ENCODE measurements around the gene PCNX2.

Gene PCNX2

DNA sequence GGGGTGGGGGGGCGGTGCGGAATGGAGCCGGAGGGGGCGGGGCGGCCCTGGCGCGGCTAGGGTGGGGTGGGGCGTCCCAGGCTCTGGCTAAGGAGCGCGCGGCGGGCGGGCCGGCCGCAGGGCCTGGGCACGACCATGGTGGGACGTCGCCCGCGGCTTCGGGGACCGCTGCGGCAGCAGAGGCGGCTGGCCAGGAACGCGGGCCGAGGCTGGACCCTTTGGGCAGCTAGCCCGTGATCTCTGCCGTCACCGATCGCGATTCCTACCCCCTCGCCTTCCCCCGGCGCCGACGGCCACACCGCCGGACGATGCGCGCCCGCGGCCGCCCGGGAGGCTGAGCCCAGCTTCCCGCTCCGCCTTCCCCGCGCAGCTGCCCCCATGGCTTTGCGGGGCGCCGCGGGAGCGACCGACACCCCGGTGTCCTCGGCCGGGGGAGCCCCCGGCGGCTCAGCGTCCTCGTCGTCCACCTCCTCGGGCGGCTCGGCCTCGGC, 32.2 kb upstream of the PCNX2 start, which contains the start of gene MAP3K21:
MAP3K21 (plus strand) TSS at position 74 of the 491 bp plus-strand sequence; CDS start at position 379, 305 bp downstream.
- Mint-ChIP-seq H3K27me3 (peaks cover 30% of the 10 kb centered on the region), H3K9me3 (no peaks in the 10 kb centered on the region), H3K4me3 (peak within 1 kb of the TSS; percentile 77), H3K27ac (peak within 1 kb of the TSS; percentile 36), H3K4me1 (ENCODE audit: low read depth) (peaks cover 7% of the 10 kb centered on the region), H3K36me3 (ENCODE audit: low read depth) (no peaks in the 10 kb centered on the region)

DNA sequence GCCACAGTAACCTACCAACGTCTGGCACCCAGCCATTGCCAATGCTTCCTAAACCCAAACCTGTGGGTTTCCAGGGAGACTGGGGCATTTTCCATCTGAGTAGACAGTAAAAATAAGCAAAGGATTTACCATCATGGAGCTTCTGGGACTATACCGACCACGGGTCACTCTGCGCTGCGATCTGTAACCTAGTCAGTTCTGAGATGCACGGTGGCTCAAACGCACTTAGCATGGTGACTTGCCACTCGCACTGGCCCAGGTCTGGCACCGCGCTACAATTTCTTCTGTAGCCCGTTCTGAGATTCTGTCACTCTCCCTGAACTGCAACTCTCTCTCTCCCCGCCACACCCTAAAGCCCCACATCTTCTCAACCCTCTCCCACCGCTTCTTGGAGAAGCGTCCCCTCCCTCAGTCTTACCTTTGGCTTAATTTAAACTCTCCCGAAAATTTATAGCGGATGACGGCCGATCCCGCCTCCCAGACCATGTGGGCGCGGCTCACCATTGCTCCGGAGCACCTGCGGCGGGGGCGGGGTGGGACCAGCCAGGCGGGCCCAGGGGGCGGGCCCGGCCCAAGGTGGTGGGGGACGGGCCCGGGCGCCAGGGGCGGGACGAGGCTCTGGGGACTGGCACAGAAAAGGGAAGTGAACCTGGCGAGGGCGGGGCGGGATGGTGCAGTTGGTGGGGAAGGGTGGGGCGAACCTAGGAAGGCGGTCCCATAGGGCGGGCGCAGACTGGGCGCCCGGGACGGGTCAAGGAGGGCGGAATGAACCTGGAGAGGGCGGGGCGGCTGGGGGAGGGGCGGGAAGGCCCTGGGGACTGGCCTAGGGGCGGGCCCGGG, 31.5 kb upstream of the PCNX2 start:
- peaks cover 25% of the 10 kb centered on the region for H3K27me3 Mint-ChIP-seq
- H3K9me3 Mint-ChIP-seq, result no peaks in the 10 kb centered on the region
- H3K27ac Mint-ChIP-seq, result peak overlapping the region; percentile 36
- H3K4me3 Mint-ChIP-seq, result peak overlapping the region; percentile 71
- peaks cover 7% of the 10 kb centered on the region for H3K4me1 Mint-ChIP-seq (ENCODE audit: low read depth)
- no peaks in the 10 kb centered on the region for H3K36me3 Mint-ChIP-seq (ENCODE audit: low read depth)

DNA sequence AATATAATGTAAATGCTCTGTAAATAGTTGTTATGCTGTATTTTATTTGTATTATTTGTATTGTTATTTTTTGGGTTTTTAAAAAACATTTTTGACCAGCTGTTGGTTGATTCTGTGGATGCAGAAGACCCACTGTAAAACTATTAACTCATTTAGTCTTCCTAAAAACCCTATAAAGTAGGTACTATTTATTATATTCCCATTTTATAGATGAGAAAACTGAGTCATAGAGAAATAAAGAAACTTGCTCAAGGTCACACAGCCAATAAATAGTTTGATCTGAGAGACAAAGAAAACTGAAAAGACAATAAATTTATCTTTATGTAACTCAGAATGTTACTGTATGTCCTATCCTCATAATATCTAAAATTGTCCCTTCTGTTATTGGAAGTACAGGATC, 30.8 kb upstream of the PCNX2 start:
- no peaks in the 10 kb centered on the region for H3K36me3 Mint-ChIP-seq (ENCODE audit: low read depth)
- H3K27ac Mint-ChIP-seq, result no peak overlapping the region
- H3K27me3 Mint-ChIP-seq, result peaks cover 23% of the 10 kb centered on the region
- H3K9me3 Mint-ChIP-seq, result no peaks in the 10 kb centered on the region
- H3K4me3 Mint-ChIP-seq, result no peak overlapping the region
- peaks cover 7% of the 10 kb centered on the region for H3K4me1 Mint-ChIP-seq (ENCODE audit: low read depth)

DNA sequence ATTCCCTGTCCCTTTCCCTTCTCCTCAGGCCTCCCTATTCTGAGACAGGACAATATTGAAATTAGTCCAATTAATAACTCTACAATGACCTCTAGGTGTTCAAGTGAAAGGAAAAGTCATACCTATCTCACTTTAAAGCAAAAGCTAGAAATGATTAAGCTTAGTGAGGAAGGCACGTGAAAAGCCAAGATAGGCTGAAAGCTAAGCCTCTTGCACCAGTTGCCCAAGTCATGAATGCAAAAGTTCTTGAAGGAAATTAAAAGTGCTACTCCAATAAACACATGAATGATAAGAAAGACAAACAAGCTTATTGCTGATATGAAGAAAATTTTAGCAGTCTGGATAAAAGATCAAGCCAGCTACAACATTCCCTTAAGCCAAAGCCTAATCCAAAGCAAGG, 28.2 kb upstream of the PCNX2 start:
- Mint-ChIP-seq H3K9me3 (no peaks in the 10 kb centered on the region), H3K4me1 (ENCODE audit: low read depth) (no peaks in the 10 kb centered on the region), H3K27me3 (peaks cover 13% of the 10 kb centered on the region), H3K4me3 (no peak overlapping the region), H3K27ac (no peak overlapping the region), H3K36me3 (ENCODE audit: low read depth) (no peaks in the 10 kb centered on the region)

DNA sequence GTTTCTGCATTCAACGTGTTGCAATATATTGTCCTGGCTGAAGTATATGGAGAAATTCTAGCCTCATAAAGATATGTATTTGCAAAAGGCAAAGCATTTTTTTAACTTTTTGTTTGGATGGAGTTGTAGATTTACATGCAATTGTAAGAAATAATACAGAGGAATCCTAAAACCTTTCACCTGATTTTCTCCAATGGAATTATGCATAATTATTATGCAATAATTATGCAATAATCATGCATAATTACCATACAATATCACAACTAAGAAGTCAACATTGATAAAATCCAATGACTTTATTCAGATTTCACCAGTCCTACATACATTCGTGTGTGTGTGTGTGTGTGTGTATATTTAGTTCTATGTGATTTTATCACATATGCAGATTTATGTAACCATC, 24.5 kb upstream of the PCNX2 start:
- no peak overlapping the region for H3K27ac Mint-ChIP-seq
- H3K36me3 Mint-ChIP-seq (ENCODE audit: low read depth), result no peaks in the 10 kb centered on the region
- H3K4me1 Mint-ChIP-seq (ENCODE audit: low read depth), result no peaks in the 10 kb centered on the region
- H3K9me3 Mint-ChIP-seq, result no peaks in the 10 kb centered on the region
- no peak overlapping the region for H3K4me3 Mint-ChIP-seq
- H3K27me3 Mint-ChIP-seq, result peaks cover 19% of the 10 kb centered on the region

DNA sequence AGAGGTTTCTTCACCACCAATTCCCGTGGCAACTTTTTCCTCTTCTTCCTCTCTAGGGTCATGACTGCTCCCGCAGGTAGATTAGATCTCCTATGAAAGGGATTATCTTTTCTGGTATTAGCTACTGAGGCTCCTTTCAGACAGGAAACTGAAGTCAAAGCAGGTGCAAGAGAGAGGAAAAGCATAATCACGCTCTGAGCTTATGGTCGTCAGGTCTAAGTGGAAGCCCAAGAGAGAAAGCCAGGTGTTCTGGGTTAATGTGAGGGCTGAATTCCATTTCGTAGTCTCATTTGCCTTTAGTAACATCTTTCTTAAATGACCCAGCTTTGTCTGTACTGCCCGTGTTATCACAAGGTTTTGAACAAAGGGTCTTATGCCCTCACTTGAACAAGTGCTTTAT, 23.7 kb upstream of the PCNX2 start:
- H3K36me3 Mint-ChIP-seq (ENCODE audit: low read depth), result no peaks in the 10 kb centered on the region
- no peaks in the 10 kb centered on the region for H3K9me3 Mint-ChIP-seq
- H3K27ac Mint-ChIP-seq, result no peak overlapping the region
- peaks cover 21% of the 10 kb centered on the region for H3K27me3 Mint-ChIP-seq
- H3K4me3 Mint-ChIP-seq, result no peak overlapping the region
- no peaks in the 10 kb centered on the region for H3K4me1 Mint-ChIP-seq (ENCODE audit: low read depth)

DNA sequence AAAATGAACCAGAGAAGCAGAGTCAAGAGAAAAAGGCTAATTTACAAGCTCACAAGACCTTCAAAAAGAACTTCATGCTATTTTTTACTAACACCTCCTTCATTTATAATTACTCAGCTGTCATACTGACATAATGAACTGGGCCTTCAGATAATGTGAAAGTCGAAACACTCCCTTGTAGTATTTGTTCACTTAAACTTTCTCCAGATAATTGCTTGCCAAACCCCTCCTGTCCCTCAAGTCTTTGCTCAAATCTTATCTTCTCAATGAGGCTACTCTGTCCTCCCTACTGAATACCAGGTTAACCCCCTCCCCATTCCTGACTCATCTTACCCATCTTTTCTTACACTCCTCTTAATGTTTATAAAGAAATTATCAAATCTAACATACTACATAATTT, 20.9 kb upstream of the PCNX2 start:
- Mint-ChIP-seq H3K36me3 (ENCODE audit: low read depth) (no peaks in the 10 kb centered on the region), H3K4me3 (no peak overlapping the region), H3K27me3 (peaks cover 27% of the 10 kb centered on the region), H3K27ac (no peak overlapping the region), H3K4me1 (ENCODE audit: low read depth) (no peaks in the 10 kb centered on the region), H3K9me3 (no peaks in the 10 kb centered on the region)

DNA sequence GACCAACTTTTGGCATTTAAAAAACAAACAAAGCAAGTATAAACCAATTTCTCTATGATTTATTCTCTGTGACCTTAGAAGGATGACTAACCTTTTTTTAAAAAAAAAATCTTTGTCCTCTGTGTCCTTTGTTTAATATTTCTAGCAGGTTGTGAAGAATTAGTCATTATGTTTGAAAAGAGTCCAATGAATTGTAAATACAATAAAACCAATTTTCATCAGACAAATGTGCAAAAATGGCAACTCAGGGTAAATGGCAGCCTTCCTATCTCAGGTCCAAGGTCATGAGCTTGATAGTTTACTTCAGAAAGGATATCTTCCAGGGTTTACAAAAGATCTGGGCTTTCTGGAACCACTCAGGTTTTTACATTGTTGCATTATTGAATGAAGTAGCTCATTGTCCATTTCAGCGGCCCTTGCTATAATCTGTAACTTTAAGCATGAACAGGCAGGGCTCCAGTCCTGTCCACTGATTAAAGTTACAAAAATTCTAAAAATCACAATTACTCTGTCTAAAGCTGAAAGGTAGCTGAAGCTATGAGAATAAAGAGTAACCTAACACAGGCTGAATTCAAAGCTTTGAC, 20.3 kb upstream of the PCNX2 start:
- Mint-ChIP-seq H3K27ac (no peak overlapping the region), H3K27me3 (peaks cover 27% of the 10 kb centered on the region), H3K9me3 (no peaks in the 10 kb centered on the region), H3K36me3 (ENCODE audit: low read depth) (no peaks in the 10 kb centered on the region), H3K4me1 (ENCODE audit: low read depth) (no peaks in the 10 kb centered on the region), H3K4me3 (no peak overlapping the region)

DNA sequence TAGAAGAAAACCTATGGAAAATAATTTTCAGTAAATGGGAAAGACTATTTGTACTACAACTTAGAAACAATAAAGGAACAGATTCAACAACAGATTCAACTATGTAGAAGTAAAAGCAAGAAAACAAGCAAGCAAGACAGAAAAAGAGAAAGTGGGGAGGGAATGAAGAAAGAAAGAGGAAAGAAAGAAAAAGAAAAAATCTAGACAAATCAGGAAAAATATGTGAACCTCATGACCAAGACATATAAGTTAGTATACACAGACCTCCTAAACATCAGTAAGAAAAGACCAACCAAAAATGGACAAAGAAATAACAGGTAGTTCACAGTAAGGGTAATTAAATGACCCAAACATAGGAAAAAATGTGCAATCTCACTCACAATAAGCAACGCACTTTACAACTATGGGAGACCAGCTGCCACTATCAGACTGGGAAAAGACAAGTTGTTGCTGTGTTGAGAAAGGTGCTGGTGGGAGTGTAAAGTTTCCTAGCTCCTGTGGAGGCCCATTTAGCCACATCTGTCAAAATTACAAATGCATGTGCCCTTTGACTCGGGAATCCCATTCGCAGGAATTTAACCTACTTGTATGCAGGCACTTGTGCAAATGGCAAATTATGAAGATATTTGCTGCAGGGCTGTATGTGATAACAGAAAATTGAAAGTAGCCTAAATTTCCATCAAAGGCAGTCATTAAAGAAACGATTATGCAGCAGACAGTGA, 18.1 kb upstream of the PCNX2 start:
- no peaks in the 10 kb centered on the region for H3K36me3 Mint-ChIP-seq (ENCODE audit: low read depth)
- H3K9me3 Mint-ChIP-seq, result no peaks in the 10 kb centered on the region
- no peak overlapping the region for H3K4me3 Mint-ChIP-seq
- no peak overlapping the region for H3K27ac Mint-ChIP-seq
- H3K27me3 Mint-ChIP-seq, result peaks cover 26% of the 10 kb centered on the region
- H3K4me1 Mint-ChIP-seq (ENCODE audit: low read depth), result no peaks in the 10 kb centered on the region

DNA sequence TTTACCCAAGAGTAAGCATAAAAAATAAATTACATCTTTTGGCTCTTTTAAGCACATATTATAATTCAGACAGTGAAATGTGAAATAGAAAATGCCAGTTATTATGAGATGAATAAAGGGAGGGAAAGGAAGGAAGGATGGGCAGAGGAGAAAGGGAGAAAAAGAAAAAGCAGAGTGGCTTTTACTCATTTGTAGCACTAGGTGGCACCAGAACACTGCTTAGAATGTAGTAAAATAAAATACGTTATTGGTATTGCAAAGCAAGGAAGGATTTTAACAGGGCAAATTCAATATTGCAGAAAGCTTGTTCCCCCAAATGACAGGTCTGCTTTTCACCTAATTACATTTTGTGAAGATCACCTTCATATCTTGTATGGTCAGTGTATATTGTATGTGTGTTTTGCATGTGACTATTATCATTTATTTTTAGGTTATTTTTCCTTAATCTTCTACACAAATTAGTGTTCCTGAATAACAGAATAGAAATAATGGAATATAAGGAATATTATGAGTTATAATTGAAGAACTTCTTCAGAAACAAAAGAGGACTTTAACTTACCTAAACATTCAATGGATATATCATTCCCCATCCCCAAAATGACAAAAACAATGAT, 9.1 kb upstream of the PCNX2 start:
- H3K4me1 Mint-ChIP-seq (ENCODE audit: low read depth), result no peaks in the 10 kb centered on the region
- H3K27ac Mint-ChIP-seq, result no peak overlapping the region
- H3K4me3 Mint-ChIP-seq, result no peak overlapping the region
- no peaks in the 10 kb centered on the region for H3K36me3 Mint-ChIP-seq (ENCODE audit: low read depth)
- H3K27me3 Mint-ChIP-seq, result peaks cover 14% of the 10 kb centered on the region
- no peaks in the 10 kb centered on the region for H3K9me3 Mint-ChIP-seq

DNA sequence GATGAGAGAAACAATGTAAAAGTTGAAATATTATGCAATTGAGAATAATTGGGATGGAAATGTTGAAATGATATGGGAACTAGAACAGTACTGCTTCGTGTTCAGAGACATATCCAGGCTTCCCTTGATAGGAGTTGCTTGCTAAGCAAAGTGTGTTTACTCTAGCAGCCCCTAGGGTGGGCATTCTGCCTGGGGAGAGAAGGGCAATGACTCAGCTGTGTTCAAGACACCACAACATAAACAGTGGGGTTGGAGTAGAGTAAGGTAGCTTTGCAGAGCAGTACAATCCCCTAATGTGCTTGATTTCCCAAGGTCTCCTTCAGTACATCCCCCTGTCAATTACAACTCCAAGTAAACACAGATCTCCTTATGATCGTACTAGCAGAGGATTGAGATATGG, 4.8 kb upstream of the PCNX2 start:
- no peak overlapping the region for H3K27ac Mint-ChIP-seq
- H3K4me3 Mint-ChIP-seq, result no peak overlapping the region
- no peaks in the 10 kb centered on the region for H3K36me3 Mint-ChIP-seq (ENCODE audit: low read depth)
- H3K4me1 Mint-ChIP-seq (ENCODE audit: low read depth), result peaks cover 10% of the 10 kb centered on the region
- peaks cover 6% of the 10 kb centered on the region for H3K27me3 Mint-ChIP-seq
- no peaks in the 10 kb centered on the region for H3K9me3 Mint-ChIP-seq

DNA sequence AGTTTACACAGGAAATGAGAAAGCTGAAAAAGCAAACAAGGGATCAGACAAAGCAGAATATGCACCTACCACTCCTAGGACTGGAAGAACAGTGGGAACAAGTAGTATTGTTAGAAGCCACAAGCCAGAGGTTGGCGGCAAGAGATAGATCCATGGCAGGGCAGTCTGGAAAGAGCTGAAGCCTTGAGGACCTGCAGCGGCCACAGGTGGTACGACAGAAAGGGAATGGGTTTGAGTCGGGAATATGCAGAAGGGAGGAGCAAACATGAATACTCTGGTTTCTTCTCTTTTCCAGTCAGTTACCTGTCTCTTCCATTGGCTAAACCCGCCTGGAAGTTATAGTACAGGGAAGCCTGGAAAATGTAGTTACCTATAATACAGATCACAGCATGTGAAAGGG, 3.9 kb upstream of the PCNX2 start:
- H3K4me1 Mint-ChIP-seq (ENCODE audit: low read depth), result peaks cover 17% of the 10 kb centered on the region
- no peak overlapping the region for H3K27ac Mint-ChIP-seq
- peaks cover 4% of the 10 kb centered on the region for H3K27me3 Mint-ChIP-seq
- no peaks in the 10 kb centered on the region for H3K9me3 Mint-ChIP-seq
- no peak overlapping the region for H3K4me3 Mint-ChIP-seq
- no peaks in the 10 kb centered on the region for H3K36me3 Mint-ChIP-seq (ENCODE audit: low read depth)

DNA sequence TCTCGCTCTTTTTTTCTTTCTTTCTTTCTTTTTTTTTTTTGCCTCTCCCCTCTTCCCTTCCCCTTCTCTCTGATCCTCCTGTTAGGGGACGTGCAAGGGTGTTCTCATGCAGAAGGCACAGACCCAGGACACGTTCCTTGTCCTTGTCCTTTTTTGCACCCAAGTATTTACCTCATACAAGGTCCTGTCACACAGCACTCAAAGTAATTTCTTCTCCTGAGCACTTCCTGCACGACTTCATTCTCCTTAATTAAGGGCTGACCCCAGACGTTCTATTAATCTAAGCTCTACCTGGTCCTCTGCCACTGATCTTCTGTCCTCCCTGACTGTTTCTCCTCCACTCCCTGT, 424 bp upstream of the PCNX2 start:
- Mint-ChIP-seq H3K27ac (peak overlapping the region; percentile 88), H3K27me3 (no peaks in the 10 kb centered on the region), H3K36me3 (ENCODE audit: low read depth) (peaks cover 3% of the 10 kb centered on the region), H3K9me3 (no peaks in the 10 kb centered on the region), H3K4me1 (ENCODE audit: low read depth) (peaks cover 39% of the 10 kb centered on the region), H3K4me3 (peak overlapping the region; percentile 90)

DNA sequence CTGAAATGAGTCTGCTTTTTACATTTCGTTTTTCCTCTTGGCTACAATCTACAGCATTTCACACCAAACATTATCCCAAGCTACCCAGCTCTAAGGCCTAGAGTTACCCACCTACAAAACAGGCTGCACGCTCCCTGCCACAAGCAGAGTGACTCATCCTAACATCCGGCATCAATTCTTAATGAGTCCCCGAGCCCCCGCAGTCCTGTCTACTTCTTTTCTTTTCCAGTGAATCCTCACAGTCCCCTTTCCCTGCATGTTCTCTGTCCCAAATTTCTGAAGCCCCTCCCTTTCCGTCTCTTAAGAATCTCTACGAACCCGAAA, 650 bp downstream of the PCNX2 start:
- no peaks in the 10 kb centered on the region for H3K27me3 Mint-ChIP-seq
- no peaks in the 10 kb centered on the region for H3K9me3 Mint-ChIP-seq
- H3K36me3 Mint-ChIP-seq (ENCODE audit: low read depth), result peaks cover 6% of the 10 kb centered on the region
- peak overlapping the region; percentile 92 for H3K27ac Mint-ChIP-seq
- H3K4me3 Mint-ChIP-seq, result peak overlapping the region; percentile 90
- H3K4me1 Mint-ChIP-seq (ENCODE audit: low read depth), result peaks cover 40% of the 10 kb centered on the region

All from stimulated activated naive CD8-positive, alpha-beta T cell treated with anti-CD3 and anti-CD28 coated beads, Interleukin-15, Interleukin-2, amounts not matched to agents 100 ng/mL and 50 ng/mL, for 24 hours (primary cell).